ENCODE measurements around the gene MYLIP.

- TF ChIP-seq CTCF (tag by site-specific recombination; IDR thresholded peaks at IDR 0.05): no peak
- TF ChIP-seq ELK4 (IDR thresholded peaks at IDR 0.05; ENCODE audit: borderline replicate concordance, low read depth, low read length): no peak
- TF ChIP-seq ZNF510 (tag by site-specific recombination; IDR thresholded peaks at IDR 0.05; ENCODE audit: insufficient replicate concordance): no peak
- no peak for TF ChIP-seq ZFP37 (tag by site-specific recombination; IDR thresholded peaks at IDR 0.05)
- no peak for TF ChIP-seq ZNF704 (tag by site-specific recombination; IDR thresholded peaks at IDR 0.05)
- no peak for TF ChIP-seq ZNF311 (tag by site-specific recombination; IDR thresholded peaks at IDR 0.05; ENCODE audit: borderline replicate concordance)
Measured at GRCh38 chr6:16146527-16146955, 17.7 kb downstream of the MYLIP start.
